Hepatic stellate cell (primary cell): Measurements from ENCODE around the gene FCN2.

Experiments
- DNase-seq: peaks from one replicate; pipeline ENCODE4 v3.0.0; 2011; ENCODE audit warnings: low spot score

The FCN2 gene

DNA sequence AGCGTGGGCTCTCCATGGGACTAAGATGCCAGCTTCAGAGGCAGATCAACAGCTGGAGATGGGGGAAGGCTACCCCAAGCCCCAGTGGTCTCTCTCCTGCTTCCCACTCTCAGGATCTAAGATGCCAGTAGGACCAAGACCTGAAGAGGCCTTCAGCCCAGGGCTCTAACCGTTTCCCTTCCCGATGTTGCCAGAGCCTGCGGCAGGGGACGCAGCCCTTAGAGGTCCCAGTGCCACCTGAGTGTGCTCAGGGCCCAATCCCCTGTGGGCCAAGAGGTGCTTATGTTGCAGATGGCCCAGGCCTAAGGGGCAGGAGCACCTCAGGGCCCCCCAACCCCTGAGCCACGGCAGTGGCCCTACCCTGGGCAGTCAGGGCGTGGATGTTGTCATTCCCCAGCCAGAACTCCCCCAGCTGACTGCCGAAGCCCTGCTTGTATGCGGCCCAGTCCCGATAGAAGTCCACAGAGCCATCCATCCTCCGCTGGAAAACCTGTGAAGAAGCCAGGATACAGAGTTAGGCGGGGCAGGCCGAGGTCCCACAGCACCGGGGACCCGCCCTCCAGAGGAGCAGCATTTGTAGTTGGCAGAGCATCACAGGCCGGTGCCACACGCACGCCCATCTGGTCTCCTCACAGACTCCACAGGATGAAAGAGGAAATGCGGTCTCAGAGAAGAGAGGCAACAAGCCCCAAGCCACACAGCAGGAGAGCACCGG lies 31.7 kb downstream of the FCN2 start:
- DNase-seq = no peak

DNA sequence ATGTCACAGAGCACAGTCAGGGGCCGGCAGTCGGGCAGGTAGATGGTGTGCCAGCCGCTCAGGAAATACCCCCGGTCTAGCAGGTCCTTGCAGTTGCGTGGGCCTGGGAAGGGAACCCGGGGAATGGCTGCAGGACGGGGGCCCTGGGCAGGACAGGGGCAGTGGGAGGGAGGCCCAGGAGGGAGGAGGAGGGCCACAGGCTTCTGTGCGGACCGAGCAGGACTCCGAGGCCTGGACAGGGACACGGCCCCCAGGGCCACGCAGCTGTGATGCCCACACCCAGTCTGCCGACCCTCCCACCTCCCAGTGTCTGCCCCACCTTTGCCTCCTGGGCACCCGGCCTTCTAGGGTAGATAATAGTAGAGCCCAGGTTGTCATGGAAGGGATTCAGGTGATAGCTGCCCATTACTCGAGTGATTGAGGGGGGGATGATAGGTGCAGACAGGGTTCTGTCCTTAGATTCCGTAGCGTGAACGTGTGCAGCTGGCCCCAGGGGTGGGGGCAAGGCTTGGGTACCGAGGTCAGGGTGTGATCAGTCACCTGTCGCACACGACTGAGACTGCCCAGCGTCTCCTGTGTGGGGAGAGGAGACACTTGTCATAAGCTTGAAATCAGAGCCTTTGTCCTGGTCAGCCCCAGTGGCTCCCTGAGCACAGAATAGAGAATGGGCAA lies 32.6 kb downstream of the FCN2 start:
- DNase-seq = no peak

DNA sequence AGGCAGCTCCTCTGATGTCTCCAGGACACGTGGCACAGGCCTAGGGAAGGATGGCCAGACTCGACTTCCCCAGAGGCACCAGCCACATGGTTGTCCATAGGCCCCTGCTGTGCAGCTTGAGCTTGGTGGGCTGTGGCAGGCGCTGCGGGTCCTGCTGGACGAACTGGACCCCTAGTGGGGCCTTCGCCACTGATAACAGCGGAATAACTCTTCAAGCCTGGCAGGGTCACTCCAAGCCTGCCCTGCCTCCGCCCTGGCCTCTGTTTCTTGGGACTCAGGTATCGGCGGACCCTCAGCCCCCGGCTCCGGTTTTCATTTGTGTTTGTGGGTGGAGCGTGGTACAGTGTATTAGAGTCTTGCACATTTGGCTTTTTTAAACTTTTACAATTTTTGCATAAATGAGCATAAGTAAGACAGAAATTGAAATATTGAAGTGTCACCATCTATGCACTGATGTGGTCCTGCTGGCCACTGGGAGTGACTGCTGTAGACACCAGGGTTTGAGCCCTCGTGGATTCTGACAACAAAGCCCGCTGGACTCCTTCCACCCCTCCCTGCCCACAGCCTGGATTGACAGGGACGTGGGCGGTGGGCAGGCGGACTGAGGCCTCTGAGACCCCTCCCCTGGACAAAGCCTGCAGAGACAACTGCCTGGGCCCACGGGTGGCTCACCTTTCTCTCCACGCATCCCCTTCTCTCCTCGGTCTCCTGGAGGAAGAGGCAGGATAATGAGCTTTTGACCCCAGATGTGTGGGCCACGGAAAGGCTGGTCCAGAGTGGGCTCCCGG lies 33.3 kb downstream of the FCN2 start:
- no peak for DNase-seq

DNA sequence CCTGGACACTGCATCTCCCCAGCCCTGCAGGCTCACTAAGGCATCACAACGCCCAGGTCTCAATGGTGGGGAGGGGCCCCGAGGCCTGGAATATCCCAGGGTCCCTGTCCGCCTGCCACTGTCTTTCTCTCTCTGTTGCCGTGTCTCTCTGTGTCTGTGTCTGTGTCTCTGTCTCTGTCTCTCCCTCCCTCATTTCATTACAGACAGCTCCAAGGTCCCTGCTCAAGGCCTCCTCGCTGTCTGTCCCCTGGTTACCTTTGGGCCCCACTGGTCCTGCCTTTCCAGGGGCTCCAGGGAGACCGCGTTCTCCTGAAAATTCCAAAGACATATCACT lies 33.9 kb downstream of the FCN2 start:
- no peak for DNase-seq

DNA sequence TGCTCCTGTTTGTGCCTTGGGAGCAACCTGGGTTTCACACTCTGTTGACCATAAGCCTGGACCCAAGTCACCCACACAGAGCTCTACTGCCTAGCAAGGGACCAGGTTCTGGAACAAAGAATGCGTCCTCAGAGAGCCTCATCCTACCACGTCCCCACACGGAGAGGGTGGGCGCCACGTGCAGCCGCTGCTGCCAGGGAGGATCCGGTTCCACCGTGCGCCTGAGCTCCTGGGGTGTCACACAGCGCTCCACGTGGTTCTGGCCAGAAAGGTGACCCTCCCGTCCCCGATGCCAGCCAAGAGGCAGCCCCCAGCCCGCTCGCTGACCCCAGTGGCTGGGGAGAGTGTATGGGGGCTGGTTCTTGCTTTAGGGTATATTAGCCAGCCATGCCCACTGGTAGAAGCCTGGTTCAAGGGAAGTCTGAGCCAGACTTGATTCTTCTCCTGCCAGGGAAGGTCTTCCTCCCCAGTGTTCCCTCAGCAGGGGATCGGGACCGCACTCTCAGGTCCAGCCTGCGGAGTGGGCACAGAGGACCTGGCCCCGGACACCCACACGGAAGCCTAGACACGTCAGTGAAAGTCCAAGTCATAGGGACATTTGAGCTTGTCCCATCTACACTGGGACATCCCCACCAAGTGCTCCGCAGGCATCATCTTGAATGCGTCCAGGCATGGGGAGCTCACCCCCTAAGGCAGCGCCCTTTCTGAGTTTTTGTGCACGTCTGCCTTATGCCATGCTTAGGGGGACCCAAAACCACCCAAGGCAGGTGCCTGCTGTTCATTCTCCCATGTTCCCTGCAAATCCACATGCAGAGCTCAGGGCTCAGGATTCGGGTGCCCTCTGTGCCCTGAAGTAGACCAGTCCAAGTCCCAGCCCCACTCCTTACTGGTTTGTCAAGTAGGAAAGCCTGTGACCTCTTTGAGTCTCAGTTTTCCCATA lies 34.7 kb downstream of the FCN2 start:
- no peak for DNase-seq

DNA sequence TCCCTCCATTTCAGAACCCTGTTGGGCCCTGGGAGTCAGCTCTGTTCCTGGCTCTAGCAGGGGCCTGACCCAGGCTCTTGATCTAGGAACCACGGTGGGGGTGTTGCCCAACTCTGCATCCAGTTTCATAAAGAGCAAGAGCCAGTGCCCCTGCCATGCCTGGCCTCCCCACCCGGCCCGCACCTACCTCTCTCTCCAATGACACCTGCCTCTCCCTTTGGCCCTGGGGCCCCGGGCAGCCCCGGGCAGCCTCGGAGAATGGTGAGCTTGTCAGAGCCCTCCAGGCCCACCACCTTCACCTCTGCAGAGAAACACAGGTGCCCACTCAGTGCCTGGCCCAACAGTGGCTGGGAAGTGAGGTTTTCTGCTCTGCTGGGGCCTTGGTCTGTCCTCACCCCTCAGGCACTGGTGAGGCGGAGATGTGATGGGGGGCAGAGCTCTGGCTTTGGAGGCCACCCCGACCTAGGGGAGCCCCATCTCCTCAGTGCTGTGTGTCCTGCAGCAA lies 35.6 kb downstream of the FCN2 start:
- DNase-seq = no peak

DNA sequence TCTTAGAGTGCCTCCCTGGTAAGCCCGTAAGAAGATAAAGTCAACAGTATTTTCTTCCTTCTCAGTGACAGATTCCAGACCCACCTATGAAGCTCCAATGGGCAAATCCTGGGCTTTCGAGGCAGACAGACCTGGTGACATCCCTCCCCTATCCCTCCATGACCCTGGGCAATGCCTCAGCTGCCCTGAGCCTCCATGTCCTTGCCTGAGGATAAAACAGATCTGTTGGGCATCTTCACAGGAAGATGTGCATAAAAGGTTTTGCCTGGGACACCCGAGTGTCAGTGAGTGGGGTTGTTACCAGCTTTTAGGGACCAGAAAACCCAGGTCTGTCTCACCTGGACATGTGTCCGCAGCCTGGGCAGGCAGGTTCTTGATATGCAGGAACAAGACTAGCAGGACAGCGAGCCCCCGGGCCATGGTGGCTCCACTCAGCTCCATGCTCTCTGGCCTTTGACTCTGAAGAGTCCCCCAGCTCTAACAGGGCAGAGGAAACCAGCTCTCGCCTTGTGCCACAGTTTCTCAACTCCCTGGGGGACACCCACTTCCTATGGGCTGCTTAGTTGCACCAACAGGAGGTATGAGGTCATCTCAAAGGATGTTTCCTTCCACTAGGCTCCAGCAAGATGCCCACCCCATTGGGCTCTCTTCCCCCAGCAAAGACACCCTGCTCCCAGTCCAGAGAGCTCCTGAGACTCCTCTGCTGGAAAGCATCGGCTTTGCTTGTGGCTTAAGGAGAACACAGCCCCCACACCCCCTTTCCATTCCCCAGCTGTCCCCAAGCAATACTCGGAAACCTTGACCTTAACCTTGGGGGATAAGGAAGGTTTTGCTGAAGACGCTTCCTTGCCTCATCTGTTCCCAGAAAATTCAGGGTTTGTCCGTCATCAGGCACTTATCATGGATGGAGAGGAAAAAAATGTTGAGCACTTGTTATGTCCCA lies 37.1 kb downstream of the FCN2 start, which contains the start of gene FCN1:
Gene FCN1, minus strand, starts transcription at position 482 of the 943 bp plus-strand sequence. Its CDS starts 41 bp downstream, at position 441.
- no peak for DNase-seq

DNA sequence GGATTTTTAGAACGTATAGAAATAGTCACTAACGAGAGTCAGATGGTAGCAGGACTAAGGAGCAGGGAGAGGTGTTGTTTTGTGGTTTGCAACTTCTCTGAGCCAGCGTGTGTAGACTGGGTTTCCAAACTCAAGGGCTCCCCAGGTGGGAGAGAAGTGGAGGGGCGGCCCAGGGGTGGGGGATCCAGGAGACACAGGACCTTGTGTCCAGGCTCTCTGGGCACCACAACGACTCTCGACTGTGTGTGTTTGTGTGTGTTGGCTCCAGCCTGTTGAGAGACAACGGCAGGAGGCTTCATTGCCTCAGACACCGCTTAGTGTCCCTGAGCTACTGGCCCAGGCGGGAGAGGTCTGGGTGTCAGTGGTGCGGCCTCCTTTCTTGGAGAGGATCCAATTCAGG lies 38.0 kb downstream of the FCN2 start:
- DNase-seq = no peak

DNA sequence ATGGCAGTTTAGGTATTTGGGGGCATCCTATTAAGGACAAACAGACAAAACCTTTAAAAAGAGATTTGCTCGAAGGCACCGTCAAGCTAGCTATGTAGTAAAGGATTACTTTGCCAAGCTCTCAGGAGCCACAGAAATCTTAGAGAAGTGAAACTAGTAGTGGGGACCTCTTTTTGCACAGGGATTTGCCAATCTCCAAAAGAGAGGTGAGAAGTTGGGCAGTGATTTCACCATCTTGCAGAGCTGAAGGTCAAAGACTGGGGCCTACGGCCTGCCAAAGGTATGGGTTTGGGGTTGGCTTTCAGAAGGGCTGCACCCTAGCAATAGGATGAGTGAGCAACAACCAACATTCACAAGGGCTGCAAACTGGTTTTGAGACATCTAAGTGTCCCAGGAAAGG lies 38.7 kb downstream of the FCN2 start:
- no peak for DNase-seq

DNA sequence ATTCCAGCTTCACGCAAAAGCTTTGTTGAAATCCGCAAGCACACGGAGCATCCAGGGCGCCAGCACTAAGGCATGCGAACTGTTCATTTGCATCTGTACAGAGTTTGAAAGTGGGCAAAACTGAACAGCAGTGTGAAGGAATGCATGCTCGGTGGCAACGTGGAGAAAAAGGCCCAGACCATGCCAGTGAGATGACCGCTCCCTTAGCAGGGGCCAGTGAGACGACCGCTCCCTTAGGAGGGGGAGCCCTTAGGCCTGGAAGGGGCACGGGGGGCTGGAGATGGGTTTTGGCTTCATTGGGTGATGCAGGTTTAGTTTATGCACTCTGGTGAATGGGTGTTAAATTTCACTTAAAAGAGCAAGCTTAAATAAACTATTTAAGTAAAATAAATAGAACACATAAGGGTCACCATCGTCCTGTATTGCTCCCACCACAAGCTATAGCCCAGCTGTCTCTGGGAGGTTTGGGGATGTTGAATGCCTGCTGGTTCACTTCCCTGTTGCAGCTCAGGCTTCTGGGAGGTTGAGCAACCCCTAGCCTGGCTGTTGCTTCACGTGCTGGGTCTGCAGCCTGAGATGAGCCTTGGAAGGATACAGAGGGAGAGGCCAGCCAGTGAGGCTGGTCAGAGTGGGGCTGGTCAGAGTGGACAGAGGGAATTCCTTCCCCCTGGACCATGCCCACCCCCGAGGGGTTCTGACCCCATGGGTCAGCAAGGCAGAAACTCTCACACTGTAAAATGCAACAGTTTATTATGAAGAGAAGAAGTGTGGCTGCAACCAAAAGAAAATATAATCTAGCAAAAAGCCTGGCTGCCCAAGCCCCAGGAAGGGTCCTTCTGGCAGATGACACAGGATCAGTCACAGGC lies 41.7 kb downstream of the FCN2 start:
- no peak for DNase-seq

DNA sequence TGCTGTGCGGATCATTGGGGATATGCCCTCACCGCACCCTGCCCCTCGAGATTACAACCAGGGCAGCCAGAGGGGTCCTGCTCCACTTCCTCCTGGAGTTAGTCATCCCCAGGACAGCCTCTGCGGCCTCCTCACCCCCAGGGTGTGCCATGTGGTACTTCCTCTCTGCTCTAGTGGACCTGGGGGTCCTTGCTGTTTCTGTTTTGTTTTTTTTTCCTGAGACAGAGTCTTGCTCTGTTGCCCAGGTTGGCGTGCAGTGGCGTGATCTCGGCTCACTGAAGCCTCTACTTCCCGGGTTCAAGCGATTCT lies 42.3 kb downstream of the FCN2 start:
- DNase-seq = no peak

DNA sequence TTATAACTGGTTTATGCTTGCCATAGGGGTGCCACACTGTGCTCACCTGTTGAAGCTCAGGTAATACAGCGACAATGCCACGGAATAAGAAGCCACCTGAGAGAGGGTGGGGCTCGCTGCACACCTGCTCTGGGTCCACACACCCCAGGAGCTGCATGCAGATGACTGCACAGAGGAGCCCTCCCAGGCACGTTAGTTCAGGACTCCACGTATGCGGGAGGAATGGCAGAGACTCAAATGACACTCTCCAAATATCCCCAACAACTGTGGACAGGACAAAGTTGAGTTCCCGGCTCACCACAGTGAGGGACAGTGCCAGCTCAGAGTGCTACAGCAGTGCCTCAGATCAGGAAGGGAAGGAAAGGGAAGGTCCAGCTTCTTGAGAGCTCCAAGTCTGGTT lies 42.9 kb downstream of the FCN2 start:
- no peak for DNase-seq

DNA sequence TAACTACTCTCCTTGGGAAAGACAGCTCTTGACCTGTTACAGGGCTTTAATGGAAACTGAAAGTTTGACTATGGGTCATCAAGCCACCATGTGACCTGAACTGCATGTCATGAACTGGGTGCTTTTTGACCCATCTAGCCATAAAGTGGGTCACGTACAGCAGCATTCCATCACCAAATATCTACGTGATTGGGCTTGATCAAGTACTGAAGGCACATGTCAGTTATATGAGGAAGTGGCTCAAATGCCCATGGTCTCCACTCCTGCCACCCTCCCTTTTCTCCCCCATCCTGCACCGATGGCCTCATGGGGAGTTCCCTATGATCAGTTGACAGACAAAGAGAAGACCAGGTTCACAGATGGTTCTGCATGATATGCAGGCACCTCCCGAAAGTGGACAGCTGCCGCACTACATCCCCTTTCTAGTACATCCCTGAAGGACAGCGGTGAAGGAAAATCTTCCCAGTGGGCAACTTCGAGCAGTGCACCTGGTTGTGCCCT lies 44.5 kb downstream of the FCN2 start:
- DNase-seq = no peak

DNA sequence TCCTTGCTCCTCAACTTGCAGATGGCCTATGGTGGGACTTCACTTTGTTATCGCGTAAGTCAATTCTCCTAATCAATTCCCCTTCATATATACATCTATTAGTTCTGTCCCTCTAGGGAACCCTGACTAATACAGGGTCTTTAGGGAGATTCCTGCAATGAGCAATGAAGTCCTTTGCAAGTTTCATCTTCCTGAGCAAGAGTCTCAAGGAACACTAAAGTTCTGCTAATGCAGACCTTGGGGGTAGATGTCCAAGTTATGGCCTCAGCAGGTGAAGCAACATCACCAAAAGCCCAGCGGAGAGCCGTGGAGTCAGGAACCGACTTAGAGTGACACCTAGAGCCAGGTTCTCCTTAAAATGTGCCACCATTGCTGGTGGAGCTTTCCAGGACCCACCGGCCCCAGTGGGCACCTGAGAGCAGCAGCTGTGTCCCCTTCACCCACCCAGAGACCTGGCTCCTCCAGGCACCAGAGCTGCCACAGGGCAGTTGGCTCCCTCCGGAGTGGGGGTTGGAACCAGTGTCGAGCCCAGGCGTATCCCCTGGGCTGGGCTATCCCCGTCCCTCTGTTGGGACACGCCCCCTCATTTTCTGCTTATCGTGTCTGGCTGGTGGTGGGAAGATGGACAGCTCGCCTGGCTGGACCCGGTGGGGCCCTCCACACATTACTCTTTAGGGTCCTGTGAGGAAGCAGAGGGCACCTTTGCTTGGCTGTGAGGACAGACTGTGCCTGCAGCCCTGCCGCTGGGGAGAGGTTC lies 48.0 kb downstream of the FCN2 start:
- DNase-seq = no peak

DNA sequence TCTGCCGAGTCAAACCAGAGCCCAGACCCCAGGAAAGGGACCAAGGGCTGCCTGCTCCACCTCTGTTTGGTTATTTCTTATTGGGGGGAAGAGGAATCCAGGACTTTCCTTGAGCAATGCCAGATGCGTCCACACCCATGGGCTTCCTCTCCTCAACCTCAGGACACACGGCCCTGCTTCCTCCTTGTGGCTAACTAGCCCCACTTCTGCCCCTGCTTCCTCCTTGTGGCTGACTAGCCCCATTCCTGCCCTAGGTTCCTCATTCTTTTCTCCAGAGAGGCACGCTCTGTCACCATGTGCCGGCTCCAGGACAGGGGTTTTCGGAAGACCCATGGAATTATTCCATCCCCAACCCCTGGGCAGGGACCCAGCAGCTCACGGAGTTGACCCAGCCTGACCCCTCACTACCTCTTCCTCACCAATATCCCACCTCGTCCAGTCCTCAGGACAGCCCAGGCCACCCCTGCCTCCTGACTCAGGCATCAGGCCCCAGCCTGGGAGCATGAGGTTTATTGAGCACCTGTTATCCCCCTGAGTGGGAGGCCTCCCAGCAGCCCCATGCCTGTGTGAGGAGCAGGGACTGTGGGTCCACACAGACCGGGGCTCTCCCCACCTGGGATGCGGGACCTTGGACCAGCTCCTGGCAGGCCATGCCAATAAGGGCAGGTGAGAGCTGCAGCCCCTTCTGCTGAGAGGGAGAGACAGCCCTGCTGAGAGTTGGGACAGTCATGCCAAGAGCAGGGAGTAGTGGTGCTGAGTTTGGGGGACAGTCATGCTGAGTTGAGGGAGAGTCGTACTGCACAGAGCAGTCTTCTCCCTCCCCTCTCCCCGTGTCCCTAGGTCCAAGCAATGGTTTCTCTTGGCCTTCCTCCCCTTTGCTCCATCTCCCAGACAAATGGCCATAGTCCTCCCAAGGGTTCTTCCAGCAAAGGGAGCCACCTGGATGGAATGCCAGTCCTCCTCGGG lies 48.9 kb downstream of the FCN2 start:
- no peak for DNase-seq

DNA sequence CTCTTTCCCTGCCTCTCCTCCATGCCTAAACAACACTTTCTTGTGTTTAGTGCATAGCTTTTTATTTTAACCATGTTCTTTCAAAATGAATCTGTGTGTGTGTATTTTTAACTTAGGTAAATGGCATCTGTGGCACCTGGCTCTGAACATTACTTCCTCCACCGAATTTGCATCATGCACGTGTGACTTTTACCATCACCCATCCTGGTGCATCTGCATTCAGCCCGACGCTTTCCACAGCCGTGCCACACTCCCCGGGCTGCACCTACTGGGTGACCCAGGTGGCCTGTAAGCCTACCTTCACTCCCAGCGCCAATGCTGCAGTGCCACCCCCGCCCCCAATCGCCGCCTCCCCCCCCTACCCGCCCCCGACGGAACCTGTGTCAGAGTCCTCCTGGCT lies 49.8 kb downstream of the FCN2 start:
- DNase-seq = no peak

DNA sequence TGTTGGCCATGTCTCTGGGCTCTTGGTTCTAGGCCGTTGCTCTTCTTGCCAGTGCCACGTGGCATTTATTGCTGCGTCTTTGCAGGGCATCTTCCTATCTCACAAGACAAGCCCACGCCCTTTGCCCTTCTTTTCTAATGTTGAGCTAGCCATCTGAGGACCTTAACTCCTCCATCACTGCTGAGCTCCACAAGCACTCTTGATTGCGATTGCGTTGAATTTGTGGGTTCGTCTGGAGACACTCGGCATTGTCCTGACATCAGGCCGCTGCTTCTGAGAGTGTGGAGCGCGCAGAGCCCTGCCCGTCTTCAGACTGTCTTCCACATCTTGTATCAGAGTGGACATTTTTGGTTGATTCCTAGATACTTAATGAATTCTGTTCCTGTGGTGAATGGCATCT lies 51.6 kb downstream of the FCN2 start:
- no peak for DNase-seq

DNA sequence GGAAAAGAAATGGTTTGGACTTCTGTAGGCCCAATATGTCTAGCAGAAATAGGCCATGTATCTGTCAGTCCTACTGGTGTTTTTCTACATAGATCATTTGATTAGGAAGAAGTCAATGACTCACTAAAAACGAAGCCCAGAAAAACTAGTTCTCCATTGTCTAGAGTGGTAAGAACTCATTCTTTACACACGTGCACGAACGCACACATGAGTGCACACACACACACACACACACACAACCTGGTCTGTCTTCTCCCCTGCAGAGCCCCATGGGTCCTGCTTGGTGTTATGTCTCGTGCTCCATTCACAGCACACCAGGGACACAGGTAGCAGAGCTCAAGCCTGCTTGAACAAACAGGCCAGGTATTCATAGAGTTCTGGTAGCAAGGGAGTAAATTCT lies 52.0 kb downstream of the FCN2 start:
- DNase-seq = no peak
